ENCODE measurements around the gene MFAP4.

Gene MFAP4

GRCh38 chr17:19343256-19343630 lies 43.7 kb downstream of the MFAP4 start:
- Histone ChIP-seq H3K4me3 (ENCODE audit: low read length, poor library complexity, severe bottlenecking) (no peak overlapping the region), H4K20me1 (ENCODE audit: insufficient read depth, low read length, poor library complexity, severe bottlenecking) (no peaks in the 10 kb centered on the region), H3K9me3 (ENCODE audit: insufficient read depth, low read depth, low read length) (no peaks in the 10 kb centered on the region), H3K4me1 (ENCODE audit: insufficient read depth, low read length, poor library complexity, severe bottlenecking) (no peaks in the 10 kb centered on the region), H2AFZ (ENCODE audit: low read length) (no peak overlapping the region), H3K36me3 (ENCODE audit: insufficient read depth, low read length) (no peaks in the 10 kb centered on the region), H3K9me2 (replicated peaks; ENCODE audit: low read depth, low read length) (no peaks in the 10 kb centered on the region), H3F3A (ENCODE audit: low read depth) (no peaks in the 10 kb centered on the region), H3K4me2 (ENCODE audit: low read depth, low read length, poor library complexity, severe bottlenecking) (no peak overlapping the region), H3K9ac (ENCODE audit: low read depth, low read length, poor library complexity, severe bottlenecking) (no peak overlapping the region), H3K79me2 (ENCODE audit: insufficient read depth, low read length) (no peaks in the 10 kb centered on the region), H3K27me3 (ENCODE audit: insufficient read depth, low read length, poor library complexity, severe bottlenecking) (no peaks in the 10 kb centered on the region)
- TF ChIP-seq CTCF (conservative IDR thresholded peaks at IDR 0.05; ENCODE audit: low read length) (no peak), EZH2phosphoT487 (IDR thresholded peaks at IDR 0.05; ENCODE audit: borderline replicate concordance) (no peak)

- no peaks in the 10 kb centered on the region for H3K4me1 ChIP-seq (ENCODE audit: insufficient read depth, low read length, poor library complexity, severe bottlenecking)
- H3K9ac ChIP-seq (ENCODE audit: low read depth, low read length, poor library complexity, severe bottlenecking): no peak overlapping the region
- no peaks in the 10 kb centered on the region for H3K79me2 ChIP-seq (ENCODE audit: insufficient read depth, low read length)
- H3K4me2 ChIP-seq (ENCODE audit: low read depth, low read length, poor library complexity, severe bottlenecking): no peak overlapping the region
- no peaks in the 10 kb centered on the region for H3K9me3 ChIP-seq (ENCODE audit: insufficient read depth, low read depth, low read length)
- no peaks in the 10 kb centered on the region for H3K36me3 ChIP-seq (ENCODE audit: insufficient read depth, low read length)
- no peaks in the 10 kb centered on the region for H3K9me2 ChIP-seq (replicated peaks; ENCODE audit: low read depth, low read length)
- no peaks in the 10 kb centered on the region for H3F3A ChIP-seq (ENCODE audit: low read depth)
- no peak overlapping the region for H2AFZ ChIP-seq (ENCODE audit: low read length)
- no peak for TF ChIP-seq EZH2phosphoT487 (IDR thresholded peaks at IDR 0.05; ENCODE audit: borderline replicate concordance)
- TF ChIP-seq CTCF (conservative IDR thresholded peaks at IDR 0.05; ENCODE audit: low read length): no peak
- no peaks in the 10 kb centered on the region for H3K27me3 ChIP-seq (ENCODE audit: insufficient read depth, low read length, poor library complexity, severe bottlenecking)
- H3K4me3 ChIP-seq (ENCODE audit: low read length, poor library complexity, severe bottlenecking): no peak overlapping the region
- no peaks in the 10 kb centered on the region for H4K20me1 ChIP-seq (ENCODE audit: insufficient read depth, low read length, poor library complexity, severe bottlenecking)
Observed at GRCh38 chr17:19342611-19343255, 44.3 kb downstream of the MFAP4 start.

GRCh38 chr17:19341641-19342610 lies 45.1 kb downstream of the MFAP4 start:
- Histone ChIP-seq H3K4me2 (ENCODE audit: low read depth, low read length, poor library complexity, severe bottlenecking) (no peak overlapping the region), H3F3A (ENCODE audit: low read depth) (no peaks in the 10 kb centered on the region), H3K9me2 (replicated peaks; ENCODE audit: low read depth, low read length) (no peaks in the 10 kb centered on the region), H3K9me3 (ENCODE audit: insufficient read depth, low read depth, low read length) (no peaks in the 10 kb centered on the region), H3K27me3 (ENCODE audit: insufficient read depth, low read length, poor library complexity, severe bottlenecking) (no peaks in the 10 kb centered on the region), H3K4me1 (ENCODE audit: insufficient read depth, low read length, poor library complexity, severe bottlenecking) (no peaks in the 10 kb centered on the region), H3K4me3 (ENCODE audit: low read length, poor library complexity, severe bottlenecking) (no peak overlapping the region), H3K9ac (ENCODE audit: low read depth, low read length, poor library complexity, severe bottlenecking) (no peak overlapping the region), H3K79me2 (ENCODE audit: insufficient read depth, low read length) (no peaks in the 10 kb centered on the region), H4K20me1 (ENCODE audit: insufficient read depth, low read length, poor library complexity, severe bottlenecking) (no peaks in the 10 kb centered on the region), H2AFZ (ENCODE audit: low read length) (no peak overlapping the region), H3K36me3 (ENCODE audit: insufficient read depth, low read length) (no peaks in the 10 kb centered on the region)
- TF ChIP-seq CTCF (conservative IDR thresholded peaks at IDR 0.05; ENCODE audit: low read length): no peak
- TF ChIP-seq EZH2phosphoT487 (IDR thresholded peaks at IDR 0.05; ENCODE audit: borderline replicate concordance): no peak

Measured in Loucy (cell line).